ENCODE results near the gene RTKN2. TPM values are rescaled to one million over a fixed set of nuclear protein-coding genes. Genes with fewer than 3 reads are reported as not detected.

The RTKN2 gene
- total RNA-seq, 4 donors from 2014 or later = 0.30 TPM; not detected in 3

- Histone ChIP-seq H3K4me1 (no peaks in the 10 kb centered on the region), H3K36me3 (no peaks in the 10 kb centered on the region), H3K27ac (no peak overlapping the region), H3K9me3 (peaks cover 0 to 13% (median 0%) of the 10 kb centered on the region in 4 donors), H3K27me3 (no peaks in the 10 kb centered on the region), H3K4me3 (no peak overlapping the region)
- 86 to 89% methylated on average over 4 of the region's 4 CpGs for WGBS, 2 donors
- no peak for TF ChIP-seq POLR2A (IDR thresholded peaks at IDR 0.05)
- TF ChIP-seq, protein P1, sequence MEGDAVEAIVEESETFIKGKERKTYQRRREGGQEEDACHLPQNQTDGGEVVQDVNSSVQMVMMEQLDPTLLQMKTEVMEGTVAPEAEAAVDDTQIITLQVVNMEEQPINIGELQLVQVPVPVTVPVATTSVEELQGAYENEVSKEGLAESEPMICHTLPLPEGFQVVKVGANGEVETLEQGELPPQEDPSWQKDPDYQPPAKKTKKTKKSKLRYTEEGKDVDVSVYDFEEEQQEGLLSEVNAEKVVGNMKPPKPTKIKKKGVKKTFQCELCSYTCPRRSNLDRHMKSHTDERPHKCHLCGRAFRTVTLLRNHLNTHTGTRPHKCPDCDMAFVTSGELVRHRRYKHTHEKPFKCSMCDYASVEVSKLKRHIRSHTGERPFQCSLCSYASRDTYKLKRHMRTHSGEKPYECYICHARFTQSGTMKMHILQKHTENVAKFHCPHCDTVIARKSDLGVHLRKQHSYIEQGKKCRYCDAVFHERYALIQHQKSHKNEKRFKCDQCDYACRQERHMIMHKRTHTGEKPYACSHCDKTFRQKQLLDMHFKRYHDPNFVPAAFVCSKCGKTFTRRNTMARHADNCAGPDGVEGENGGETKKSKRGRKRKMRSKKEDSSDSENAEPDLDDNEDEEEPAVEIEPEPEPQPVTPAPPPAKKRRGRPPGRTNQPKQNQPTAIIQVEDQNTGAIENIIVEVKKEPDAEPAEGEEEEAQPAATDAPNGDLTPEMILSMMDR (IDR thresholded peaks at IDR 0.05) = no peak
- TF ChIP-seq EP300 (IDR thresholded peaks at IDR 0.05) = no peak
- DNase-seq (ENCODE audit: low spot score in 2 of 2) = no peak
These were observed 121.2 kb downstream of the RTKN2 start for GRCh38 chr10:62147425-62147824.

GRCh38 chr10:62136931-62137330 is 131.7 kb downstream of the RTKN2 start:
- Histone ChIP-seq H3K27ac (no peak overlapping the region), H3K9me3 (no peaks in the 10 kb centered on the region), H3K27me3 (no peaks in the 10 kb centered on the region), H3K4me3 (no peak overlapping the region), H3K4me1 (no peaks in the 10 kb centered on the region), H3K36me3 (no peaks in the 10 kb centered on the region)
- TF ChIP-seq, protein P1 (IDR thresholded peaks at IDR 0.05) = no peak
- TF ChIP-seq EP300 (IDR thresholded peaks at IDR 0.05) (no peak), POLR2A (IDR thresholded peaks at IDR 0.05) (no peak)
- 95 to 96% methylated on average over 3 of the region's 3 CpGs for WGBS, 2 donors
- DNase-seq (ENCODE audit: low spot score in 2 of 2) = no peak

- DNase-seq (ENCODE audit: low spot score in 2 of 2) = no peak
- H3K27me3 ChIP-seq = no peaks in the 10 kb centered on the region
- no peak overlapping the region for H3K4me3 ChIP-seq
- TF ChIP-seq EP300 (IDR thresholded peaks at IDR 0.05) (no peak), POLR2A (IDR thresholded peaks at IDR 0.05) (no peak)
- TF ChIP-seq, protein P1 (IDR thresholded peaks at IDR 0.05) = no peak
- H3K9me3 ChIP-seq = peaks cover 0 to 9% (median 3%) of the 10 kb centered on the region in 4 donors
- no peaks in the 10 kb centered on the region for H3K4me1 ChIP-seq
- H3K36me3 ChIP-seq = no peaks in the 10 kb centered on the region
- no peak overlapping the region for H3K27ac ChIP-seq
These were observed 135.0 kb downstream of the RTKN2 start for GRCh38 chr10:62133618-62134017.

Other genes starting within 250 kb of the RTKN2 start
- 1 to 10 TPM in 2 of 4 donors, under 1 TPM in 1, not detected in 1; 0.21 to 1.7 (median 1.5) TPM for gene ZNF365, start 105.5 kb upstream of the RTKN2 start, total RNA-seq